Glutamatergic neuron (in vitro differentiated cells): ENCODE data around the gene FSD1. TPM values are rescaled to one million over a fixed set of nuclear protein-coding genes. Genes with fewer than 3 reads are reported as not detected.

Experiments
- DNase-seq: peaks from one replicate; pipeline ENCODE4 v3.0.0; 2022
- H3K27ac Mint-ChIP-seq: one replicate; pipeline ENCODE4 v1.8.0; 2020; ENCODE audit warnings: mild to moderate bottlenecking, mixed read lengths, inconsistent platforms; ENCODE audit not compliant: unreplicated experiment
- H3K27me3 Mint-ChIP-seq: one replicate; pipeline ENCODE4 v1.8.0; 2020; ENCODE audit warnings: mild to moderate bottlenecking, moderate library complexity, mixed read lengths, inconsistent platforms; ENCODE audit not compliant: unreplicated experiment
- H3K36me3 Mint-ChIP-seq: one replicate; pipeline ENCODE4 v1.8.0; 2020; ENCODE audit warnings: mild to moderate bottlenecking, mixed read lengths, inconsistent platforms; ENCODE audit not compliant: unreplicated experiment
- H3K4me1 Mint-ChIP-seq: one replicate; pipeline ENCODE4 v1.8.0; 2020; ENCODE audit warnings: mild to moderate bottlenecking, low read depth, mixed read lengths, inconsistent platforms; ENCODE audit not compliant: unreplicated experiment
- H3K4me3 Mint-ChIP-seq: one replicate; pipeline ENCODE4 v1.8.0; 2020; ENCODE audit warnings: mild to moderate bottlenecking, mixed read lengths, inconsistent platforms; ENCODE audit not compliant: unreplicated experiment
- H3K9me3 Mint-ChIP-seq: one replicate; pipeline ENCODE4 v1.8.0; 2020; ENCODE audit warnings: mild to moderate bottlenecking, moderate library complexity, mixed read lengths, inconsistent platforms; ENCODE audit not compliant: unreplicated experiment
- CTCF ChIP-seq: fragments of 200-600 bp; sonication (generic); IDR thresholded peaks from one replicate; pipeline ENCODE4 v1.5.0; 2021; ENCODE audit not compliant: partially characterized antibody, unreplicated experiment
- total RNA-seq: library from RNA; stranded (reverse); fragmentation: NEBNext Ultra II Directional; extraction: Animal tissue kit (Norgen Biotek cat#: 25700); gene quantifications from one replicate; pipeline ENCODE4 v1.2.1, GENCODE V29; 2021; ENCODE audit not compliant: unreplicated experiment

Gene FSD1
- total RNA-seq, 1 donor from 2014 or later: 156 TPM

DNA sequence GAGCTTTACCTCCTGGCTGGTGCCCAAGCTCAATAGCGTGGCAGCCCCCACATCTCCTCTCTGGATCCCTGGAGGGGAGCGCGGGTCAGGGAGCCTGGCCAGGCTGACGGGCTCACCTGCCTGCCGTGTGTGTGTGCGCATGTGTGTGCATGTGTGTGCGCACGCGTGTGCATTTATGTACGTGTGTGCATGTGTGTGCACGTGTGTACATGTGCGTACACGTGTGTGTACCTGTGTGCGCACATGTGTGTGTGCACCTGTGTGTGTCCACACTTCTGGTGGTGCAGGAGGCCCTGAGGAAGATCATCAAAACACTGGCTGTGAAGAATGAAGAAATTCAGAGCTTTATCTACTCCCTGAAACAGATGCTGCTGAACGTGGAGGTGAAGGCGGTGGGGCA lies 1.3 kb downstream of the FSD1 start:
- no peaks in the 10 kb centered on the region for H3K36me3 Mint-ChIP-seq
- H3K4me1 Mint-ChIP-seq: peaks cover 7% of the 10 kb centered on the region
- H3K27me3 Mint-ChIP-seq: peaks cover 12% of the 10 kb centered on the region
- peaks cover 7% of the 10 kb centered on the region for H3K9me3 Mint-ChIP-seq
- no peak for DNase-seq
- H3K4me3 Mint-ChIP-seq: peak overlapping the region; percentile 65
- H3K27ac Mint-ChIP-seq: peak overlapping the region; percentile 43
- TF ChIP-seq CTCF: no peak

DNA sequence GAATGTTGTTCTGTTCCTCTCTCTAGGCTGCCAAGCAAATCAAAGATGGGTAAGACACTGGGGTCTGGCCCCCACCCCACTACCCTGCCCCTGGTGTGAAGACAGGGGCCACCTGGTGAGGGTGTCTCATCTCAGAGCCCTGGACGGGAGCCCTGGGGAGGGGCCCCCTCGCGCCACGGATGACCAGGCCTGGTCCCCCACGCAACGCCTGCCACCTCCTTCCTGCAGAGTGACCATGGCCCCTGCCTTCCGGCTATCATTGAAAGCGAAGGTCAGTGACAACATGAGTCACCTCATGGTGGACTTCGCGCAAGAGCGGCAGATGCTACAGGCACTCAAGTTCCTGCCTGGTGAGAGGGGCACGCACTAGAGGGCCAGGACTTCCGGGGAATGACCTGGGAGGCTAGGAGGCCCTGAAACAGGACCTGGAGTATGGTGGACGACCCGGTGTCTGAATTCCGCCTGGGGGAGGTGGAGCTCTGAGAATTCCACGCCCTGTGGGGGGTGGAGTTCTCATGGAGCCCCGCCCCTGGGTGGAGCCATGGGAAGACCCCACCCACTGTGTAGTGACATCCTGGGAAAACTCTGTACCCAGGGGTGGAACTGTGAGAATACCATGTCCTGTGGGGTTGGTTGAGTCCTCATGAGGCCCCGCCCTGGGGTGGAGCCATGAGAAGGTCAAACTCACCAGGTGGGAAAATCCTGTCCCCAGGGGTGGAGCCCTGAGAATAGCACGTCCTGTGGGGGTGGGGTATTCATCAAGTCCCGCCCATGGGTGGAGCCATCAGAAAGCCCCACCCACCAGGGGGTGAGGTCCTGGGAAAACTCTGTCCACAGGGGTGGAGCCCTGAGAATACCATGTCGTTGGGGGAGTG lies 6.1 kb downstream of the FSD1 start:
- peaks cover 7% of the 10 kb centered on the region for H3K27me3 Mint-ChIP-seq
- no peak for TF ChIP-seq CTCF
- peaks cover 2% of the 10 kb centered on the region for H3K4me1 Mint-ChIP-seq
- DNase-seq: no peak
- H3K4me3 Mint-ChIP-seq: no peak overlapping the region
- H3K36me3 Mint-ChIP-seq: no peaks in the 10 kb centered on the region
- H3K27ac Mint-ChIP-seq: no peak overlapping the region
- peaks cover 1% of the 10 kb centered on the region for H3K9me3 Mint-ChIP-seq

GRCh38 chr19:4313847-4314490 lies 9.6 kb downstream of the FSD1 start:
- no peak for TF ChIP-seq CTCF
- Mint-ChIP-seq H3K4me3 (no peak overlapping the region), H3K36me3 (peaks cover 12% of the 10 kb centered on the region), H3K27ac (no peak overlapping the region), H3K4me1 (no peaks in the 10 kb centered on the region), H3K9me3 (peaks cover 3% of the 10 kb centered on the region), H3K27me3 (peaks cover 2% of the 10 kb centered on the region)
- DNase-seq: no peak

- Mint-ChIP-seq H3K36me3 (peaks cover 27% of the 10 kb centered on the region), H3K4me3 (no peak overlapping the region), H3K4me1 (no peaks in the 10 kb centered on the region), H3K9me3 (peaks cover 14% of the 10 kb centered on the region), H3K27ac (no peak overlapping the region), H3K27me3 (peaks cover 4% of the 10 kb centered on the region)
- no peak for TF ChIP-seq CTCF
- DNase-seq: no peak
These were observed 12.6 kb downstream of the FSD1 start for GRCh38 chr19:4316956-4317355.

GRCh38 chr19:4318460-4318859 lies 14.1 kb downstream of the FSD1 start:
- no peak for DNase-seq
- Mint-ChIP-seq H3K9me3 (peaks cover 14% of the 10 kb centered on the region), H3K27me3 (peaks cover 4% of the 10 kb centered on the region), H3K36me3 (peaks cover 27% of the 10 kb centered on the region), H3K27ac (no peak overlapping the region), H3K4me3 (no peak overlapping the region), H3K4me1 (no peaks in the 10 kb centered on the region)
- no peak for TF ChIP-seq CTCF
